Measurements from ENCODE around the gene BANP. TPM values are rescaled to one million over a fixed set of nuclear protein-coding genes. Genes with fewer than 3 reads are reported as not detected.
"Not testable (repeated sequence)": the region's sequence is repeated elsewhere in the genome, so short reads cannot be mapped to it uniquely, and the experiment has no call there.

The BANP gene
- total RNA-seq, 1 experiment from 2014 or later = 22.6 TPM

GRCh38 chr16:87909203-87909935 is 41.9 kb upstream of the BANP start:
- BruUV-seq (replicated peaks); POLR2A ChIA-PET; H3K9me3 ChIP-seq (ENCODE audit: control insufficient read depth, insufficient read depth, low read depth, low read length); intact Hi-C loops (cut with micrococcal nuclease; ENCODE audit: unreplicated experiment); H3K36me3 ChIP-seq (ENCODE audit: control insufficient read depth, insufficient read depth, low read length); H3K27ac ChIP-seq (ENCODE audit: low read length); in situ Hi-C loops (cut with HindIII; ENCODE audit: low pct_unique_long_range_greater_than_20kb, low sequenced_read_pairs); H3K4me1 ChIP-seq (ENCODE audit: control insufficient read depth, insufficient read depth, low read length); H3K27me3 ChIP-seq (ENCODE audit: control insufficient read depth, insufficient read depth, low read length); H3K4me3 ChIP-seq (ENCODE audit: low read depth in 2 of 2, low read length in 2 of 2): not testable (repeated sequence)
- ATAC-seq = peak; percentile 86
- peak; percentile 28 for DNase-seq (ENCODE audit: low read depth, low spot score)
- peak; percentile 86 for TF ChIP-seq CTCF (IDR thresholded peaks at IDR 0.05)
- CTCF ChIA-PET = interaction anchor here (0.9 to 1.0 kb wide), 2 partner anchors 38 to 130 kb away, joined by 3 to 5 read pairs; no protein-coding TSS in a partner anchor

- POLR2A ChIA-PET; H3K9me3 ChIP-seq (ENCODE audit: control insufficient read depth, insufficient read depth, low read depth, low read length); ATAC-seq; DNase-seq (ENCODE audit: low read depth, low spot score); H3K4me3 ChIP-seq (ENCODE audit: low read depth in 2 of 2, low read length in 2 of 2); H3K36me3 ChIP-seq (ENCODE audit: control insufficient read depth, insufficient read depth, low read length); H3K4me1 ChIP-seq (ENCODE audit: control insufficient read depth, insufficient read depth, low read length); H3K27ac ChIP-seq (ENCODE audit: low read length); intact Hi-C loops (cut with micrococcal nuclease; ENCODE audit: unreplicated experiment); BruUV-seq (replicated peaks); H3K27me3 ChIP-seq (ENCODE audit: control insufficient read depth, insufficient read depth, low read length); in situ Hi-C loops (cut with HindIII; ENCODE audit: low pct_unique_long_range_greater_than_20kb, low sequenced_read_pairs): not testable (repeated sequence)
- CTCF ChIA-PET = interaction anchor here (0.6 kb wide), 1 partner anchor 108 kb away, joined by 4 read pairs; no protein-coding TSS in a partner anchor
These were observed 40.0 kb upstream of the BANP start for GRCh38 chr16:87911106-87911763.

GRCh38 chr16:87912691-87913090 is 38.5 kb upstream of the BANP start:
- POLR2A ChIA-PET; CTCF ChIA-PET; BruUV-seq (replicated peaks); ATAC-seq; H3K27me3 ChIP-seq (ENCODE audit: control insufficient read depth, insufficient read depth, low read length); H3K9me3 ChIP-seq (ENCODE audit: control insufficient read depth, insufficient read depth, low read depth, low read length); in situ Hi-C loops (cut with HindIII; ENCODE audit: low pct_unique_long_range_greater_than_20kb, low sequenced_read_pairs); H3K4me3 ChIP-seq (ENCODE audit: low read depth in 2 of 2, low read length in 2 of 2); H3K36me3 ChIP-seq (ENCODE audit: control insufficient read depth, insufficient read depth, low read length); H3K4me1 ChIP-seq (ENCODE audit: control insufficient read depth, insufficient read depth, low read length); H3K27ac ChIP-seq (ENCODE audit: low read length); DNase-seq (ENCODE audit: low read depth, low spot score); intact Hi-C loops (cut with micrococcal nuclease; ENCODE audit: unreplicated experiment): not testable (repeated sequence)

GRCh38 chr16:87914021-87914725 is 37.1 kb upstream of the BANP start:
- ChIA-PET CTCF (interaction anchor here (0.6 kb wide), 1 partner anchor 135 kb away, joined by 3 read pairs; no protein-coding TSS in a partner anchor), POLR2A (interaction anchor here (0.5 kb wide), 1 partner anchor 553 kb away, joined by 4 read pairs; no protein-coding TSS in a partner anchor)
- H3K27ac ChIP-seq (ENCODE audit: low read length); DNase-seq (ENCODE audit: low read depth, low spot score); BruUV-seq (replicated peaks); in situ Hi-C loops (cut with HindIII; ENCODE audit: low pct_unique_long_range_greater_than_20kb, low sequenced_read_pairs); H3K4me1 ChIP-seq (ENCODE audit: control insufficient read depth, insufficient read depth, low read length); ATAC-seq; H3K4me3 ChIP-seq (ENCODE audit: low read depth in 2 of 2, low read length in 2 of 2); intact Hi-C loops (cut with micrococcal nuclease; ENCODE audit: unreplicated experiment); H3K36me3 ChIP-seq (ENCODE audit: control insufficient read depth, insufficient read depth, low read length); H3K27me3 ChIP-seq (ENCODE audit: control insufficient read depth, insufficient read depth, low read length); H3K9me3 ChIP-seq (ENCODE audit: control insufficient read depth, insufficient read depth, low read depth, low read length): not testable (repeated sequence)
